Left renal cortex interstitium (tissue), 4 donors: Measurements from ENCODE around the gene TAS2R8. TPM values are rescaled to one million over a fixed set of nuclear protein-coding genes. Genes with fewer than 3 reads are reported as not detected.

Source experiments
- DNase-seq, 4 donors: peaks; one replicate each; pipeline ENCODE4 v3.0.0-alpha.2; 2013; ENCODE audit warnings: low read depth in 4 of 4, low spot score in 2 of 4, missing footprints in 1 of 4
- polyA plus RNA-seq, 4 donors: library from polyadenylated mRNA; unstranded; fragments of 120-200 nt; gene quantifications; one replicate each; pipeline ENCODE4 v1.2.1, GENCODE V29; 2013; ENCODE audit not compliant: insufficient read length in 4 of 4

TAS2R8 gene
- polyA plus RNA-seq, 4 donors: not detected

DNA sequence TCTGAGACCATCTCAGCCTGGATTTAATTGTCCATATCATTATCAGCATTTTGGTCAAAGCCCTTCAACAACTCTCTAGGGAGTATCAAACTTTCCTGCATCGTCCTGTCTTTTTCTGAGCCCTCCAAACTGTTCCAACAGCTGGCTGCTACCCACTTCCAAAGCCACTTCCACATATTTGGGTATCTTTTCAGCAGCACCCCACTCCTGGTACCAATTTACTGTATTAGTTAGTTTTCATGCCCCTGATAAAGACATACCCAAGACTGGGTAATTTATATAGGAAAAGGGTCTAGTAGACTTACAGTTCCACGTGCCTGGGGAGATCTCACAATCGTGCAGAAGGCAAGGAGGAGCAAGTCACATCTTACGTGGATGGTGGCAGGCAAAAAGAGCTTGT is 50.9 kb downstream of the TAS2R8 start:
- DNase-seq: no peak

Other genes starting within 250 kb of the TAS2R8 start
- 10 to 100 TPM; 36.2 to 49.5 (median 40.2) TPM for gene MAGOHB, start 193.7 kb downstream of the TAS2R8 start, polyA plus RNA-seq
- 1 to 10 TPM in 2 of 4 donors, under 1 TPM in 2; 0.67 to 1.2 (median 0.86) TPM for gene STYK1, start 133.2 kb downstream of the TAS2R8 start, polyA plus RNA-seq
- 100 to 1,000 TPM; 215 to 278 (median 231) TPM for gene YBX3, start 84.0 kb downstream of the TAS2R8 start, polyA plus RNA-seq
- gene TAS2R7, start 4.7 kb downstream of the TAS2R8 start, polyA plus RNA-seq: not detected
- under 1 TPM in 1 of 4 donors, not detected in 3; 0.09 TPM for gene TAS2R9, start 2.9 kb upstream of the TAS2R8 start, polyA plus RNA-seq
- 1 to 10 TPM in 3 of 4 donors, under 1 TPM in 1; 0.65 to 3.4 (median 1.7) TPM for gene TAS2R10, start 19.1 kb upstream of the TAS2R8 start, polyA plus RNA-seq
- gene PRR4, start 42.2 kb upstream of the TAS2R8 start, polyA plus RNA-seq: 10 to 100 TPM in 2 of 4 donors, 1 to 10 TPM in 2; 4.0 to 15.1 (median 8.7) TPM
- 10 to 100 TPM; 13.8 to 18.5 (median 15.5) TPM for gene PRH1, start 77.0 kb upstream of the TAS2R8 start, polyA plus RNA-seq
- gene TAS2R13, start 102.3 kb upstream of the TAS2R8 start, polyA plus RNA-seq: under 1 TPM in 2 of 4 donors, not detected in 2; 0.19 to 0.21 TPM
- gene PRH2, start 122.0 kb upstream of the TAS2R8 start, polyA plus RNA-seq: under 1 TPM; 0.32 to 0.99 (median 0.57) TPM
- 1 to 10 TPM; 2.1 to 5.8 (median 3.4) TPM for gene TAS2R14, start 132.0 kb upstream of the TAS2R8 start, polyA plus RNA-seq
- under 1 TPM in 1 of 4 donors, not detected in 3; 0.14 TPM for gene TAS2R50, start 179.6 kb upstream of the TAS2R8 start, polyA plus RNA-seq
- gene TAS2R20, start 191.0 kb upstream of the TAS2R8 start, polyA plus RNA-seq: 1 to 10 TPM in 3 of 4 donors, under 1 TPM in 1; 0.38 to 4.1 (median 1.8) TPM
- gene TAS2R19, start 215.3 kb upstream of the TAS2R8 start, polyA plus RNA-seq: 1 to 10 TPM in 2 of 4 donors, under 1 TPM in 2; 0.79 to 2.1 (median 1.3) TPM
- 1 to 10 TPM in 3 of 4 donors, under 1 TPM in 1; 0.71 to 2.0 (median 1.6) TPM for gene TAS2R31, start 224.1 kb upstream of the TAS2R8 start, polyA plus RNA-seq